AG04449 (cell line): ENCODE measurements around the gene PREX1.
"Not testable (repeated sequence)": the region's sequence is repeated elsewhere in the genome, so short reads cannot be mapped to it uniquely, and the experiment has no call there.

Experiments
- CTCF ChIA-PET: fragments of 350-600 bp; formaldehyde crosslinking; extraction: SDS; loops from one replicate; lab custom pipeline; 2021; ENCODE audit warnings: antibody characterized with exemption; lab: Yijun Ruan, JAX
- POLR2A ChIA-PET: fragments of 400-600, 350-600 bp; formaldehyde crosslinking; extraction: SDS; loops from one replicate; lab custom pipeline; 2020; ENCODE audit warnings: antibody characterized with exemption, inconsistent platforms; lab: Yijun Ruan, JAX
- DNase-seq: peaks from one replicate; pipeline ENCODE4 v3.0.0-alpha.2; 2010; ENCODE audit warnings: low read depth, low spot score
- H3K4me3 ChIP-seq: 2 replicates; pipeline ENCODE4 v1.5.1; 2011; ENCODE audit warnings: low read depth, mild to moderate bottlenecking, control low read depth, low read length
- TF ChIP-seq, protein P1 (sequence below): IDR thresholded peaks from one replicate; pipeline ENCODE4 v1.5.1; 2011; ENCODE audit warnings: mild to moderate bottlenecking, moderate library complexity, low read length, control low read depth, inconsistent platforms; ENCODE audit not compliant: insufficient read depth; ENCODE audit errors: missing control alignments

PREX1 gene

DNA sequence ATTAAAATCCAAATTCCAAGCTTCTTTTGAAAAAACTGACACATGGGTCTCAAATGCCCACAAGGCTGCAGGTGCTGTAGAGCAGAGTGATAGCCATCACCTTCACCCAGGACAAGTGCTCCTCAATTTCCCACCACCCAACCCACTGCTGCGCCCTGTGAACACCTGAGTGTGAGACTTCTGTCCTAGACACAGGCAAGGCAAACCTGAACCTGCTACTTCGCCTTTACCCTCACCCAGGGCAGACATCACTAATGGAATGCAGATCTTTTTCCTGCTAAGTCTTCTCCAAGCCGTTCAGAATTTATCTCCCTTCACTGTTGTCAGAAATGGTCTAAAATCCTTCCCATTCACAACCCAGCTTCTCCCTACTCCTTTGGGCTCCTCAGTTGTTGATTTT is 65.9 kb downstream of the PREX1 start:
- no peak overlapping the region for H3K4me3 ChIP-seq
- POLR2A ChIA-PET, result no interaction called here
- CTCF ChIA-PET, result interaction anchor here (1.1 kb wide), 1 partner anchor 11 kb away, joined by 3 read pairs; no protein-coding TSS in a partner anchor
- TF ChIP-seq, protein P1, sequence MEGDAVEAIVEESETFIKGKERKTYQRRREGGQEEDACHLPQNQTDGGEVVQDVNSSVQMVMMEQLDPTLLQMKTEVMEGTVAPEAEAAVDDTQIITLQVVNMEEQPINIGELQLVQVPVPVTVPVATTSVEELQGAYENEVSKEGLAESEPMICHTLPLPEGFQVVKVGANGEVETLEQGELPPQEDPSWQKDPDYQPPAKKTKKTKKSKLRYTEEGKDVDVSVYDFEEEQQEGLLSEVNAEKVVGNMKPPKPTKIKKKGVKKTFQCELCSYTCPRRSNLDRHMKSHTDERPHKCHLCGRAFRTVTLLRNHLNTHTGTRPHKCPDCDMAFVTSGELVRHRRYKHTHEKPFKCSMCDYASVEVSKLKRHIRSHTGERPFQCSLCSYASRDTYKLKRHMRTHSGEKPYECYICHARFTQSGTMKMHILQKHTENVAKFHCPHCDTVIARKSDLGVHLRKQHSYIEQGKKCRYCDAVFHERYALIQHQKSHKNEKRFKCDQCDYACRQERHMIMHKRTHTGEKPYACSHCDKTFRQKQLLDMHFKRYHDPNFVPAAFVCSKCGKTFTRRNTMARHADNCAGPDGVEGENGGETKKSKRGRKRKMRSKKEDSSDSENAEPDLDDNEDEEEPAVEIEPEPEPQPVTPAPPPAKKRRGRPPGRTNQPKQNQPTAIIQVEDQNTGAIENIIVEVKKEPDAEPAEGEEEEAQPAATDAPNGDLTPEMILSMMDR, result no peak
- no peak for DNase-seq

DNA sequence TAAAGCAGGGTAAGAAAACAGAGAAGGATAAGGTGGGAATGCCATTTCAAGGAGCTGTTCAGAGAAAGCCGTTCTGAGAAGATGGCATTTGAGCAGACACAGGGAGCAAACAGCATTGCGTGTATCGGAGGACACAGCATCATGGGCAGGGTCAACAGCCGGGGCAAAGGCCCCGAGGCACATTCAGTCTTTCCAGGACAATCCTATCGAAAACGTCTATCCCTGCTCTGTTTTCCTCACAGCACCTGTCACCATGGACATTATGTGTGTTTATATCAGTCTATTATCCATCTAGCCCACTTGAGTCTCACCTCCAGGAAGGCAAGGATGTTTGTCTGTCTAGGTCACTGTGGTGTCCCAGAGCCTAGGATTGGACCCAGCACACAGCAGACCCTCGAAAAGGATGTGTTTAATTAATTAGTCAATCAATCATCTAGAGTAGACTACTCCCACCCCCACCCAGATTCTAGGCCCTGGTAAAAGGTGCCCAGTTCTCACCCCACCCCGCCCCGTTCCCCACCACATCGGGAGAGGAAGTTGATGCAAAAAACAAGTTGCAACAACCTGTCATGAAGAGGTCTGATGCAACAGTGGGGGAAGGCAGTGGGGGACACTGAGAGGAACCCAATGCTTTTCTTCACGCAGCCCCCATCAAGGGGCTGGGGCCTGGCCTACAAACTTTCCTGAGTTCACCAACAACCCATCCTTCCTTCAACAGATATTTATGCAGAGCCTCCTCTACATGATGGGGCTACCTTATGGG is 66.6 kb downstream of the PREX1 start:
- no peak for DNase-seq
- no peak overlapping the region for H3K4me3 ChIP-seq
- ChIA-PET CTCF (no interaction called here), POLR2A (no interaction called here)
- TF ChIP-seq, protein P1, result no peak

DNA sequence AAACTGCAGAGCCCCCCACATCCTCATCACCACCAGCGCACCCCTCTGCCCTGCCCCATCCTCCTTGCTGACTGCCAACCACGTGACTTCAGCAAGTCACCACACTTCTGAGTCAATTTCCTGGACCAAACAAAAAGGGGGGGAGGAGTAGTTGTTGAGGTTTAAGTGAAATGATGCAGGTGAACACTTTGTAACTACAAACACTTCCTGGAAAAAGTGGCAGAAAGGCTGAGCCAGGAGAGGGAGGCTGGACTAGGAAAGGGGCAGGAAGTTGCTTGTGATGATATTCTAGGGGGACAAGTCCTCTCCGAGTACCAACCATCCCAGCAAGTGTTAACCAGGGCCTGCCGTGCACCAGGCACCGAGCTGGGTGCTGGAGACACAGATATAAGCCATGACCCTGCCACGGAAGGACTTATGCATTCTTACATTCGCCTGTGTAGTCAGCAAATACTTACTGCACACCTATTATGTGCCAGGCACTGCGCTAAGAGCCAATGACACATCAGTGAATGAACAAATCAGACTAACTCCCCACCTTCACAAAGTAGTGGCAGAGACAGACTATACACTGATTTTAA is 67.3 kb downstream of the PREX1 start:
- DNase-seq, result no peak
- CTCF ChIA-PET, result no interaction called here
- no peak overlapping the region for H3K4me3 ChIP-seq
- POLR2A ChIA-PET, result no interaction called here
- TF ChIP-seq, protein P1, result no peak

DNA sequence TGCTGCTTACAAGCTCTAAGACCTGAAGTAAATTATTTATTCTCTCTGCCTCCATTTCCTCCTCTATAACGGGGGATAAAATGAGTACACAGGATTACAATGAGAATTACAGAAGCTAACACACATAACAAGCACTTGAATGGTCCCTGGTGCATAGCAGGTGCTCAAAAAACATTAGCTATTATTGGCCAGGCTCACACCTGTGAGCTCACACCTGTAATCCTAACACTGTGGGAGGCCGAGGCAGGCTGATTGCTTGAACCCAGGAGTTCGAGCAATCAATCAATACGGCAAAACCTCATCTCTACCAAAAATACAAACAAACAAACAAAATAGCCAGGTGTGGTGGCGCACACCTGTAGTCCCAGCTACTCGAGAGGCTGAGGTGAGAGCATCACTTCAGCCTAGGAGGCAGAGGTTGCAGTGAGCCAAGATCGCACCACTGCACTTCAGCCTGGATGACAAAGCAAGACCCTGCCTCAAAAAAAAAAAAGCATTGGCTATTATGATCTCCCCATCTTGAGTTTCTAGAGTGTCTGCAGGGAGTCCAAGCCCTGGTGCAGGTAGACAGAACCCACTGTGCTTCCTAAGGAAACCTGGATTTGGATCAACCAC is 68.1 kb downstream of the PREX1 start:
- POLR2A ChIA-PET, result no interaction called here
- TF ChIP-seq, protein P1, result no peak
- H3K4me3 ChIP-seq, result no peak overlapping the region
- no peak for DNase-seq
- CTCF ChIA-PET, result no interaction called here

DNA sequence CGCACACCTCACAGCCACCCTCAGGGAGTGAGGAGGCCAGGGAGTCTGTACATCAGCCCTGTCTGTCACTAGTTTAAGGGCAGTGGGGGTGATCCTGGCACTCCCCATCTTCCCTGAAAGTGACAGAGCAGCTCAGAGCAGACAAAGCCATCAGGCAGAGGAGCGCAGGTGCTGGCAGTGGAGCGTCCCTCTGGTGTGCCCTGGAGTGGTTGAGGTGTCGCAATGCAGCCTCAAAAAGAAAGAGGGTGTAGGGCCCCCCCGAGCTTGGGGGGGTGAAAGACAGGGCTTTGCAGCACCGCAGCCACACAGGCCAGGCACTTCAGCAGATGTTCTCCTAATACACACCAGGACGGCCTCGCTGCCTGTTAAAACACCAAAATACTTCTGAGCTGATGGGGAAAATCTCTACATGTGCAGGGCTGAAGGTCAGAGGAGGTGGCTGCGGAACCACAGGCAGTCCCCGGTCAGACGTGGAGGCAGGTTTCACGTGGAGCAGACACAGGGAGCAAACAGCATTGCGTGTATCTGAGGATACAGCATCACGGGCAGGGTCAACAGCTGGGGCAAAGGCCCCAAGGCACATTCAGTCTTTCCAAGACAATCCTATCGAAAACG is 69.5 kb downstream of the PREX1 start:
- POLR2A ChIA-PET, result no interaction called here
- DNase-seq, result no peak
- CTCF ChIA-PET, result no interaction called here
- no peak overlapping the region for H3K4me3 ChIP-seq
- TF ChIP-seq, protein P1, result no peak

DNA sequence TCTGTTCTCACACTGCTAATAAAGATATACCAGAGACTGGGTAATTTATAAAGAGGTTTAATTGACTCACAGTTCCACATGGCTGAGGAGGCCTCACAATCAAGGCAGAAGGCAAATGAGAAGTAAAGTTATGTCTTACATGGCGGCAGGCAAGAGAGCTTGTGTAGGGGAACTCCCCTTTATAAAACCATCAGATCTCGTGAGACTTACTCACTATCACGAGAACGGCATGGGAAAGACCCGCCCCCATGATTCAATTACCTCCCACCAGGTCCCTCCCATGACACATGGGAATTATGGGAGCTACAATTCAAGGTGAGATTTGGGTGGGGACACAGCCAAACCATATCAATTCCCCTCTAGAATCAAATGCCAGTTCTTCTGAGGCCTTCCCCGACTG is 71.0 kb downstream of the PREX1 start:
- CTCF ChIA-PET, POLR2A ChIA-PET: not testable (repeated sequence)

More for the DNA sequence above, 71.0 kb downstream of the PREX1 start:
- not testable (repeated sequence) for DNase-seq, H3K4me3 ChIP-seq
